Prostate gland (tissue), 2 donors: ENCODE results near the gene GPR42. TPM values are rescaled to one million over a fixed set of nuclear protein-coding genes. Genes with fewer than 3 reads are reported as not detected.

ENCODE experiments used
- DNase-seq: peaks from one replicate; pipeline ENCODE4 v3.0.0-alpha.2; 2019; ENCODE audit warnings: low spot score
- H3K27ac ChIP-seq, 2 donors: fragments of 200-600 bp; sonication (generic); 2 replicates each; pipeline ENCODE4 v1.5.1; 2017 to 2019
- H3K27me3 ChIP-seq: fragments of 200-600 bp; sonication (generic); replicated peaks from 2 replicates; pipeline ENCODE4 v1.5.1; 2019; ENCODE audit not compliant: insufficient read depth
- H3K36me3 ChIP-seq, 2 donors: fragments of 200-600 bp; sonication (generic); 1 replicate in 1 of 2; 2 replicates in 1 of 2; pipeline versions ENCODE4 v1.5.1 to v1.8.1; 2017 to 2019
- H3K4me1 ChIP-seq: fragments of 200-600 bp; sonication (generic); replicated peaks from 2 replicates; pipeline ENCODE4 v1.5.1; 2019
- H3K4me3 ChIP-seq, 2 donors: fragments of 200-600 bp; sonication (generic); 2 replicates each; pipeline ENCODE4 v1.5.1; 2017 to 2019
- H3K9me3 ChIP-seq: fragments of 200-600 bp; sonication (generic); 2 replicates; pipeline ENCODE4 v1.5.1; 2017
- POLR2A ChIP-seq: fragments of 450-650 bp; IDR thresholded peaks from one replicate; pipeline ENCODE4 v1.6.1; 2016; ENCODE audit warnings: antibody characterized with exemption, mild to moderate bottlenecking
- POLR2AphosphoS5 ChIP-seq: sonication (generic); formaldehyde crosslinking; IDR thresholded peaks from one replicate; pipeline ENCODE4 v1.6.1; 2017; ENCODE audit warnings: antibody characterized with exemption
- WGBS: methylation state at CpG from one replicate; pipeline ENCODE4 v1.1.5; 2018; 5-methylcytosine and 5-hydroxymethylcytosine counted together
- intact Hi-C: fragments of 100-400 bp; cut with DNase I; formaldehyde crosslinking; loops from one replicate; pipeline ENCODE4 v1.14.2; 2022
- total RNA-seq, 2 donors: library from RNA; depleted of rRNA; stranded (reverse); fragments of >200 nt; gene quantifications; one replicate each; pipeline ENCODE4 v1.1.0, GENCODE V29; 2016
- TF ChIP-seq, protein P1 (sequence below), 4 experiments: fragments of 200-600 bp in 2 of 4; fragments of 450-650 bp in 2 of 4; sonication (generic) in 2 of 4; IDR thresholded peaks; 1 replicate in 3 of 4; 2 replicates in 1 of 4; pipeline ENCODE4 v1.5.1; 2016 to 2019; ENCODE audit warnings: antibody characterized with exemption in 4 of 4, mild to moderate bottlenecking in 2 of 4, moderate library complexity in 2 of 4

GPR42 gene
- total RNA-seq, 2 donors from 2014 or later: not detected

DNA sequence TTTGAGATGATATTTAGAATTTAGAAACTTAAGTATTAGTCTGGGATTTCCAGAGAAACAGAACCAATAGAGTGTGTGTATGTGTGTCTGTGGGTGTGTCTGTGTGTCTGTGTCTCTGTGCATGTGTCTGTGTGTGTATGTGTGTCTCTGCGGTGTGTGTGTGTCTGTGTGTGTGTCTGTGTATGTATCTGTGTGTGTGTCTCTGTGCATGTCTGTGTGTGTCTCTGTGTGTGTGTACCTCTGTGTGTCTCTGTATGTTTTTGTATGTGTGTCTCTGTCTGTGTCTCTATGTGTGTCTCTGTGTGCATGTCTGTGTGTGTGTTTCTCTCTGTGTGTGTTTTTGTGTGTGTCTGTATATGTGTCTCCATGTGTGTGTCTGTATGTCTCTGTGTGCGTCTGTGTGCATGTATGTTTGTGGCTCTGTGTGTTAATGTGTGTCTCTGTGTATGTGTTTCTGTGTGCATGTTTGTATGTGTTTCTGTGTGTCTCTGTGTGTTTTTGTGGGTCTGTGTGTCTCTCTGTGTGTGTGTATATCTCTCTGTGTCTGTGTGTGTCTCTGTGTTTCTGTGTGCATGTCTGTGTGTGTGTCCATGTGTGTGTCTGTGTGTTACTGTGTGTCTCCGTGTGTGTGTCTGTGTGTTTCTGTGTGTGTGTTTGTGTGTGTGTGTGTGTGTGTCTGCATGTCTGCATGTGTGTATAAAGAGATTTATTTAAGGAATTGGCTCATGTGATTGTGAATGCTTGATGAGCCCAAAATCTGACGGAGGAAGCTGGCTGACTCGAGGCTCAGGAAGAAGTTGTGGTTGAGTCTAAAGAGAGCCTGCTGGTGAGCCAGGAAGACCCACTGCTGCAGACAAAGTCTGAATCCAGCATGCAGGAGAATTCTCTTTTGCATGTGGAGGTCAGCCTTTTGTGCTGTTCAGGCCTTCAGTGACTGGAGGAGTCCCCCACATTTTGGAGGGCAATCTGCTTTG lies 22.2 kb downstream of the GPR42 start:
- H3K27me3 ChIP-seq: no peaks in the 10 kb centered on the region
- no peaks in the 10 kb centered on the region for H3K9me3 ChIP-seq
- WGBS: 83% methylated on average over 5 of the region's 5 CpGs
- DNase-seq: no peak
- no peak for TF ChIP-seq POLR2AphosphoS5
- TF ChIP-seq, protein P1, sequence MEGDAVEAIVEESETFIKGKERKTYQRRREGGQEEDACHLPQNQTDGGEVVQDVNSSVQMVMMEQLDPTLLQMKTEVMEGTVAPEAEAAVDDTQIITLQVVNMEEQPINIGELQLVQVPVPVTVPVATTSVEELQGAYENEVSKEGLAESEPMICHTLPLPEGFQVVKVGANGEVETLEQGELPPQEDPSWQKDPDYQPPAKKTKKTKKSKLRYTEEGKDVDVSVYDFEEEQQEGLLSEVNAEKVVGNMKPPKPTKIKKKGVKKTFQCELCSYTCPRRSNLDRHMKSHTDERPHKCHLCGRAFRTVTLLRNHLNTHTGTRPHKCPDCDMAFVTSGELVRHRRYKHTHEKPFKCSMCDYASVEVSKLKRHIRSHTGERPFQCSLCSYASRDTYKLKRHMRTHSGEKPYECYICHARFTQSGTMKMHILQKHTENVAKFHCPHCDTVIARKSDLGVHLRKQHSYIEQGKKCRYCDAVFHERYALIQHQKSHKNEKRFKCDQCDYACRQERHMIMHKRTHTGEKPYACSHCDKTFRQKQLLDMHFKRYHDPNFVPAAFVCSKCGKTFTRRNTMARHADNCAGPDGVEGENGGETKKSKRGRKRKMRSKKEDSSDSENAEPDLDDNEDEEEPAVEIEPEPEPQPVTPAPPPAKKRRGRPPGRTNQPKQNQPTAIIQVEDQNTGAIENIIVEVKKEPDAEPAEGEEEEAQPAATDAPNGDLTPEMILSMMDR (IDR thresholded peaks at IDR 0.05): no peak
- no peak for TF ChIP-seq POLR2A
- H3K4me1 ChIP-seq: peaks cover 9% of the 10 kb centered on the region
- no peaks in the 10 kb centered on the region for H3K36me3 ChIP-seq
- H3K27ac ChIP-seq: no peak overlapping the region
- H3K4me3 ChIP-seq: no peak overlapping the region
- intact Hi-C loops: no loop called here

GRCh38 chr19:35395382-35396199 lies 24.7 kb downstream of the GPR42 start:
- DNase-seq: peak; percentile 58
- H3K4me1 ChIP-seq: no peaks in the 10 kb centered on the region
- H3K4me3 ChIP-seq: no peak overlapping the region
- H3K27ac ChIP-seq: peak overlapping the region in 1 of 2 donors; percentile 30
- TF ChIP-seq, protein P1 (IDR thresholded peaks at IDR 0.05): no peak
- TF ChIP-seq POLR2AphosphoS5: peak; percentile 63
- no peak for TF ChIP-seq POLR2A
- no peaks in the 10 kb centered on the region for H3K27me3 ChIP-seq
- H3K36me3 ChIP-seq: no peaks in the 10 kb centered on the region
- WGBS: 37% methylated on average over 19 of the region's 19 CpGs
- intact Hi-C loops: no loop called here
- no peaks in the 10 kb centered on the region for H3K9me3 ChIP-seq

GRCh38 chr19:35396240-35396885 lies 25.5 kb downstream of the GPR42 start:
- no peak overlapping the region for H3K4me3 ChIP-seq
- DNase-seq: no peak
- H3K27ac ChIP-seq: peak overlapping the region in 1 of 2 donors; percentile 30
- intact Hi-C loops: no loop called here
- H3K9me3 ChIP-seq: no peaks in the 10 kb centered on the region
- TF ChIP-seq POLR2AphosphoS5 (no peak), POLR2A (no peak)
- TF ChIP-seq, protein P1 (IDR thresholded peaks at IDR 0.05): no peak
- WGBS: 94% methylated on average over 14 of the region's 14 CpGs
- H3K4me1 ChIP-seq: no peaks in the 10 kb centered on the region
- H3K27me3 ChIP-seq: no peaks in the 10 kb centered on the region
- no peaks in the 10 kb centered on the region for H3K36me3 ChIP-seq

GRCh38 chr19:35397064-35397463 lies 26.2 kb downstream of the GPR42 start:
- H3K4me3 ChIP-seq: no peak overlapping the region
- intact Hi-C loops: no loop called here
- no peak overlapping the region for H3K27ac ChIP-seq
- no peak for TF ChIP-seq POLR2AphosphoS5
- TF ChIP-seq POLR2A: no peak
- TF ChIP-seq, protein P1 (IDR thresholded peaks at IDR 0.05): no peak
- no peaks in the 10 kb centered on the region for H3K27me3 ChIP-seq
- DNase-seq: no peak
- no peaks in the 10 kb centered on the region for H3K36me3 ChIP-seq
- 80% methylated on average over 6 of the region's 6 CpGs for WGBS
- H3K9me3 ChIP-seq: no peaks in the 10 kb centered on the region
- no peaks in the 10 kb centered on the region for H3K4me1 ChIP-seq
